ENCODE measurements around the gene HIGD1A. TPM values are rescaled to one million over a fixed set of nuclear protein-coding genes. Genes with fewer than 3 reads are reported as not detected.
A peak's percentile ranks its signal among the peaks of the same experiment; 100 is the strongest.

HIGD1A gene
- total and polyA plus RNA-seq, 2 of the 8 experiments (the other 6 are each of a cell fraction or from before 2014, with no cell fraction given), result 67.3 to 95.4 TPM

DNA sequence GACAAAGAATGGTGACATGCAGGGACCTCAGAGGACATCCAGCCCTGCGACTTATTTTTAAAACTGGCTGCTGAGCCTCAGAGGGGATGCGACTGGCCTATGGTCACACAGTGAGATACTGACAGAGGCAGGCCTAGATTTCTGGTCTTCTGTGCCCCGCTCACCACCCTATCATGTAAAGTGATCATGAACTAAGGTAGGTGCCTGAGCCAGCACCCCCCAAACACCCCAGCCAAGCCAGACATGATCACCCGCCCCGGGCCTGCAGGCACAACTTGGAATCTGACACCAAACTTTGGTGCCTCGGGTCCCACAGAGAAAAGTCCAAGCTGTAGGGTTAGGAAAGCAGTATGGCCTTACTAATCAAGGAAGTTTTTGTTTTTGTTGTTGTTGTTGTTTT lies 67.8 kb downstream of the HIGD1A start:
- POLR2A ChIA-PET (ENCODE audit: partially characterized antibody), result no interaction called here
- TF ChIP-seq RNF2 (IDR thresholded peaks at IDR 0.05; ENCODE audit: borderline replicate concordance, low read depth, low read length, missing control alignments, poor library complexity, severe bottlenecking), result no peak
- TF ChIP-seq SP4 (IDR thresholded peaks at IDR 0.05; ENCODE audit: low read length), result no peak
- TF ChIP-seq KDM5A (IDR thresholded peaks at IDR 0.05; ENCODE audit: low read length), result no peak
- no peak for TF ChIP-seq YY1 (IDR thresholded peaks at IDR 0.05; ENCODE audit: low read depth, low read length)
- TF ChIP-seq JUND (IDR thresholded peaks at IDR 0.05; ENCODE audit: low read length), result no peak
- TF ChIP-seq HDAC6 (IDR thresholded peaks at IDR 0.05; ENCODE audit: low read depth, low read length), result no peak
- no peak for TF ChIP-seq BRCA1 (IDR thresholded peaks at IDR 0.05; ENCODE audit: low read depth, low read length)
- TF ChIP-seq SIN3A (conservative IDR thresholded peaks at IDR 0.05 in 1 of 2, IDR thresholded peaks at IDR 0.05 in 1 of 2; ENCODE audit: low read depth in 1 of 2, low read length in 2 of 2), result no peak
- TF ChIP-seq CTBP2 (IDR thresholded peaks at IDR 0.05; ENCODE audit: borderline replicate concordance, insufficient read depth, insufficient read length, low read length), result no peak
- TF ChIP-seq, protein P1, sequence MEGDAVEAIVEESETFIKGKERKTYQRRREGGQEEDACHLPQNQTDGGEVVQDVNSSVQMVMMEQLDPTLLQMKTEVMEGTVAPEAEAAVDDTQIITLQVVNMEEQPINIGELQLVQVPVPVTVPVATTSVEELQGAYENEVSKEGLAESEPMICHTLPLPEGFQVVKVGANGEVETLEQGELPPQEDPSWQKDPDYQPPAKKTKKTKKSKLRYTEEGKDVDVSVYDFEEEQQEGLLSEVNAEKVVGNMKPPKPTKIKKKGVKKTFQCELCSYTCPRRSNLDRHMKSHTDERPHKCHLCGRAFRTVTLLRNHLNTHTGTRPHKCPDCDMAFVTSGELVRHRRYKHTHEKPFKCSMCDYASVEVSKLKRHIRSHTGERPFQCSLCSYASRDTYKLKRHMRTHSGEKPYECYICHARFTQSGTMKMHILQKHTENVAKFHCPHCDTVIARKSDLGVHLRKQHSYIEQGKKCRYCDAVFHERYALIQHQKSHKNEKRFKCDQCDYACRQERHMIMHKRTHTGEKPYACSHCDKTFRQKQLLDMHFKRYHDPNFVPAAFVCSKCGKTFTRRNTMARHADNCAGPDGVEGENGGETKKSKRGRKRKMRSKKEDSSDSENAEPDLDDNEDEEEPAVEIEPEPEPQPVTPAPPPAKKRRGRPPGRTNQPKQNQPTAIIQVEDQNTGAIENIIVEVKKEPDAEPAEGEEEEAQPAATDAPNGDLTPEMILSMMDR (IDR thresholded peaks at IDR 0.05; ENCODE audit: control extremely low read depth in 1 of 3, insufficient read depth in 1 of 3, low read depth in 1 of 3, low read length in 3 of 3), result no peak

More for the DNA sequence above, 67.8 kb downstream of the HIGD1A start:
- Histone ChIP-seq H2BK12ac (ENCODE audit: low read depth, low read length) (peak overlapping the region; percentile 84; the same call in 1 of the 2 replicates), H3K36me3 (ENCODE audit: control insufficient read depth in 2 of 4, insufficient read depth in 4 of 4, low read length in 3 of 4) (no peaks in the 10 kb centered on the region), H2BK120ac (replicated peaks; ENCODE audit: low read depth, low read length) (no peak overlapping the region), H2BK15ac (ENCODE audit: low read length) (0 out of 2 replicates have a peak overlapping the region, but pooled peaks have one; percentile 53), H3K79me2 (ENCODE audit: control insufficient read depth in 1 of 2, insufficient read depth in 2 of 2, low read length in 2 of 2) (no peaks in the 10 kb centered on the region), H4K5ac (ENCODE audit: insufficient read length, low read depth, low read length) (no peak overlapping the region), H3K79me1 (ENCODE audit: low read depth, low read length) (no peaks in the 10 kb centered on the region), H3K23ac (ENCODE audit: insufficient read length) (no peak overlapping the region), H3K56ac (replicated peaks; ENCODE audit: insufficient read length, low read depth, low read length) (no peak overlapping the region), H3K23me2 (ENCODE audit: low read depth, low read length) (no peaks in the 10 kb centered on the region), H3K4me3 (ENCODE audit: extremely low read depth in 1 of 4, insufficient read depth in 2 of 4, low read depth in 3 of 4, low read length in 4 of 4) (no peak overlapping the region), H2AK5ac (ENCODE audit: low read depth, low read length) (no peak overlapping the region; the same call in 1 of the 2 replicates), H4K91ac (replicated peaks; ENCODE audit: insufficient read length, low read length) (no peak overlapping the region), H3K4me1 (replicated peaks in 1 of 4; ENCODE audit: control insufficient read depth in 3 of 4, insufficient read depth in 4 of 4, low read length in 3 of 4) (peaks cover 0 to 33% (median 18%) of the 10 kb centered on the region in 4 experiments; a peak in 5 of 7 replicates), H3K9ac (replicated peaks in 1 of 4; ENCODE audit: extremely low read depth in 1 of 4, low read depth in 3 of 4, low read length in 3 of 4) (no peak overlapping the region), H3K27ac (ENCODE audit: low read depth, low read length) (no peak overlapping the region), H2BK20ac (ENCODE audit: low read length) (0 out of 2 replicates have a peak overlapping the region, but pooled peaks have one; percentile 67), H4K20me1 (replicated peaks in 1 of 2; ENCODE audit: control insufficient read depth in 1 of 2, insufficient read depth in 2 of 2, low read length in 2 of 2) (no peaks in the 10 kb centered on the region), H3K27me3 (replicated peaks in 1 of 4; ENCODE audit: control insufficient read depth in 3 of 4, extremely low read depth in 1 of 4, insufficient read depth in 3 of 4, low read length in 3 of 4) (0 out of 7 replicates have a peak, but pooled peaks cover 0 to 3% (median 0%) of the 10 kb centered on the region in 4 experiments), H3K4me2 (ENCODE audit: insufficient read depth in 1 of 2, low read depth in 2 of 2, low read length in 2 of 2) (no peak overlapping the region), H3K14ac (ENCODE audit: insufficient read length) (no peak overlapping the region), H2AFZ (ENCODE audit: low read length) (no peak overlapping the region), H3K18ac (ENCODE audit: extremely low read depth, low read length) (0 out of 2 replicates have a peak overlapping the region, but pooled peaks have one; percentile 48), H3K4ac (replicated peaks; ENCODE audit: insufficient read length, low read depth, low read length) (no peak overlapping the region), H2BK5ac (ENCODE audit: low read depth, low read length) (no peak overlapping the region), H3K9me3 (ENCODE audit: insufficient read depth in 2 of 2, low read depth in 1 of 2, low read length in 1 of 2) (no peaks in the 10 kb centered on the region), H4K8ac (ENCODE audit: extremely low read depth, insufficient read depth, low read length) (no peak overlapping the region)
- no peak for FAIRE-seq
- 85% methylated on average over 6 of the region's 6 CpGs; no CpG with 5 or more reads in 1 of the 2 experiments for WGBS, 2 experiments (ENCODE audit: extremely low coverage in 1 of 2, insufficient coverage in 1 of 2, insufficient read length in 1 of 2, insufficient replicate concordance in 2 of 2, low coverage in 1 of 2, low lambda C conversion rate in 2 of 2, missing lambda C conversion rate in 1 of 2)
- no peak for DNase-seq (ENCODE audit: low read depth in 1 of 2, low spot score in 2 of 2)
- CTCF ChIA-PET (ENCODE audit: partially characterized antibody), result interaction anchor here (0.9 to 4.6 kb wide), 4 partner anchors 9 to 193 kb away, joined by 3 to 28 read pairs (median 4); no protein-coding TSS in a partner anchor

Measured in H1 (cell line).